Smooth muscle cell (in vitro differentiated cells): ENCODE measurements around the gene BCL3. TPM values are rescaled to one million over a fixed set of nuclear protein-coding genes. Genes with fewer than 3 reads are reported as not detected.

Source experiments
- DNase-seq: peaks from one replicate; lab custom pipeline; 2025; ENCODE audit not compliant: unreplicated experiment; lab: John Stamatoyannopoulos, UW
- H2AFZ ChIP-seq: fragments of 200-600 bp; sonication (generic); 2 replicates; pipeline ENCODE4 v1.6.0; 2016; ENCODE audit warnings: antibody characterized with exemption, low read depth, mild to moderate bottlenecking
- H3F3A ChIP-seq: fragments of 200-600 bp; sonication (generic); 2 replicates; pipeline ENCODE4 v1.6.0; 2017; ENCODE audit warnings: antibody characterized with exemption, low read depth
- H3K27ac ChIP-seq: fragments of 200-600 bp; sonication (generic); 2 replicates; pipeline ENCODE4 v1.5.1; 2016; ENCODE audit warnings: low read depth, mild to moderate bottlenecking
- H3K27me3 ChIP-seq: fragments of 200-600 bp; sonication (generic); 2 replicates; pipeline ENCODE4 v1.6.1; 2016; ENCODE audit warnings: low read depth, mild to moderate bottlenecking
- H3K36me3 ChIP-seq: fragments of 200-600 bp; sonication (generic); 2 replicates; pipeline ENCODE4 v1.5.1; 2016; ENCODE audit warnings: low read depth
- H3K4me1 ChIP-seq: fragments of 200-600 bp; sonication (generic); 2 replicates; pipeline ENCODE4 v1.5.1; 2016; ENCODE audit warnings: low read depth
- H3K4me2 ChIP-seq: fragments of 200-600 bp; sonication (generic); 2 replicates; pipeline ENCODE4 v1.6.0; 2016; ENCODE audit warnings: mild to moderate bottlenecking
- H3K4me3 ChIP-seq: fragments of 200-600 bp; sonication (generic); 2 replicates; pipeline ENCODE4 v1.5.1; 2016; ENCODE audit warnings: mild to moderate bottlenecking
- H3K79me2 ChIP-seq: fragments of 200-600 bp; sonication (generic); 2 replicates; pipeline ENCODE4 v1.6.0; 2016; ENCODE audit warnings: low read depth, mild to moderate bottlenecking
- H3K9ac ChIP-seq: fragments of 200-600 bp; sonication (generic); 2 replicates; pipeline ENCODE4 v1.6.0; 2016; ENCODE audit warnings: low read depth
- H3K9me3 ChIP-seq: fragments of 200-600 bp; sonication (generic); replicated peaks from 2 replicates; pipeline ENCODE4 v1.5.1; 2016; ENCODE audit warnings: low read depth
- H4K20me1 ChIP-seq: fragments of 200-600 bp; sonication (generic); 2 replicates; pipeline ENCODE4 v1.6.0; 2016; ENCODE audit warnings: low read depth
- CTCF ChIP-seq: fragments of 200-600 bp; sonication (generic); IDR thresholded peaks from 2 replicates; pipeline ENCODE4 v1.5.1; 2017; ENCODE audit warnings: borderline replicate concordance, mild to moderate bottlenecking, antibody characterized with exemption; ENCODE audit not compliant: insufficient read depth, poor library complexity, severe bottlenecking
- WGBS: methylation state at CpG from one replicate; pipeline ENCODE4 v1.1.7; 2016; ENCODE audit warnings: low lambda C conversion rate; 5-methylcytosine and 5-hydroxymethylcytosine counted together
- polyA plus RNA-seq: library from polyadenylated mRNA; unstranded; fragments of >200 nt; fragmentation: Nextera tagmentation; extraction: Ambion mirVana; gene quantifications from 2 replicates; pipeline ENCODE4 v1.2.1, GENCODE V29; 2016
- total RNA-seq: library from RNA; depleted of rRNA; stranded (reverse); fragments of >200 nt; gene quantifications from 2 replicates; pipeline ENCODE4 v1.2.3, GENCODE V29; 2014

Gene BCL3
- total and polyA plus RNA-seq, 2 experiments from 2014 or later: 12.2 to 52.8 TPM

DNA sequence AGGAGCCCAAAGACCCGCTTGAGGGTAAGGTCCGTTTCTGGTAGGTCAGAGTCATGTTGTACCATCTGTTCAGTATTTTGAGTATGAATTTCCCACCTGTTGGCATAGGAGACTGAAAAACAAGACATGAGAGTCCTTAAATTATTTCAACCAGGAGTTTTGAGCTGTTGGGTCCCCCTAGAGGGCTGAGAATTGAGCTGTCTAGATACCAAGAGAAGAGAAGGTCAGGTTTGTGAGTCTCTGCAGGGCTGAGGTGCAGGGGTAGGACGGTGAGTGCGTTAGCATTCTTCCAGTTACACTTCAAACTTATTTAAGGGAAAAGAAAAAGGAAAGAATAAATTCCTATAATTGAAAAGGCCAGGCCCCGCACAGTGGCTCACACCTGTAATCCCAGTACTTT is 34.2 kb downstream of the BCL3 start:
- no peak overlapping the region for H3K4me3 ChIP-seq
- WGBS: 94% methylated on average over 5 of the region's 5 CpGs
- no peaks in the 10 kb centered on the region for H4K20me1 ChIP-seq
- H3K27ac ChIP-seq: no peak overlapping the region
- H3K4me2 ChIP-seq: no peak overlapping the region
- H3K27me3 ChIP-seq: peaks cover 3% of the 10 kb centered on the region
- H3K79me2 ChIP-seq: no peaks in the 10 kb centered on the region
- no peak overlapping the region for H2AFZ ChIP-seq
- H3K4me1 ChIP-seq: no peaks in the 10 kb centered on the region
- no peak overlapping the region for H3K9ac ChIP-seq
- H3K9me3 ChIP-seq: no peaks in the 10 kb centered on the region
- H3K36me3 ChIP-seq: no peaks in the 10 kb centered on the region
- no peak for TF ChIP-seq CTCF
- H3F3A ChIP-seq: no peaks in the 10 kb centered on the region
- DNase-seq: no peak

- Histone ChIP-seq H2AFZ (no peak overlapping the region), H3K79me2 (no peaks in the 10 kb centered on the region), H3K9me3 (no peaks in the 10 kb centered on the region), H3K9ac (no peak overlapping the region), H4K20me1 (no peaks in the 10 kb centered on the region), H3K27me3 (no peaks in the 10 kb centered on the region), H3K36me3 (no peaks in the 10 kb centered on the region), H3K4me3 (no peak overlapping the region), H3F3A (no peaks in the 10 kb centered on the region), H3K4me1 (no peaks in the 10 kb centered on the region), H3K27ac (no peak overlapping the region), H3K4me2 (no peak overlapping the region)
- WGBS: 94% methylated on average over 4 of the region's 4 CpGs
- no peak for DNase-seq
- TF ChIP-seq CTCF: no peak
Observed at GRCh38 chr19:44783545-44783944, 35.0 kb downstream of the BCL3 start.

GRCh38 chr19:44785271-44785670 is 36.8 kb downstream of the BCL3 start:
- Histone ChIP-seq H3K4me1 (no peaks in the 10 kb centered on the region), H3K4me2 (no peak overlapping the region), H3K4me3 (no peak overlapping the region), H3K36me3 (no peaks in the 10 kb centered on the region), H2AFZ (no peak overlapping the region), H3K27me3 (no peaks in the 10 kb centered on the region), H4K20me1 (no peaks in the 10 kb centered on the region), H3K79me2 (no peaks in the 10 kb centered on the region), H3K9me3 (no peaks in the 10 kb centered on the region), H3F3A (no peaks in the 10 kb centered on the region), H3K9ac (no peak overlapping the region), H3K27ac (no peak overlapping the region)
- DNase-seq: no peak
- 82% methylated on average over 3 of the region's 3 CpGs for whole genome bisulfite sequencing
- TF ChIP-seq CTCF: no peak

GRCh38 chr19:44785993-44786392 is 37.5 kb downstream of the BCL3 start:
- no peak overlapping the region for H3K27ac ChIP-seq
- H3K79me2 ChIP-seq: no peaks in the 10 kb centered on the region
- no peak for TF ChIP-seq CTCF

More at GRCh38 chr19:44785993-44786392, 37.5 kb downstream of the BCL3 start:
- Histone ChIP-seq H3K9me3 (no peaks in the 10 kb centered on the region), H3K4me2 (no peak overlapping the region), H3K36me3 (no peaks in the 10 kb centered on the region), H3K27me3 (no peaks in the 10 kb centered on the region), H3K4me3 (no peak overlapping the region), H3K4me1 (no peaks in the 10 kb centered on the region), H3K9ac (no peak overlapping the region), H3F3A (no peaks in the 10 kb centered on the region), H2AFZ (no peak overlapping the region), H4K20me1 (no peaks in the 10 kb centered on the region)
- 94% methylated on average over 15 of the region's 15 CpGs for WGBS
- DNase-seq: no peak
